GM19043 (cell line): ENCODE measurements around the gene CGB8.
"Not testable (repeated sequence)": the region's sequence is repeated elsewhere in the genome, so short reads cannot be mapped to it uniquely, and the experiment has no call there.

Source experiments
- ATAC-seq: cut with Tn5 transposase; IDR thresholded peaks from one replicate; pipeline ENCODE4 v1.9.1; 2021; ENCODE audit warnings: low read depth; ENCODE audit not compliant: unreplicated experiment

Gene CGB8

GRCh38 chr19:49036815-49037214 is 12.1 kb downstream of the CGB8 start, which contains the start of gene CGB1:
TSS of gene CGB1 (minus strand) at chr19:49036895. CDS start at chr19:49036711, 184 bp downstream.
- ATAC-seq, result not testable (repeated sequence)

GRCh38 chr19:49031642-49032301 is 17.1 kb downstream of the CGB8 start, which contains the start of gene CGB2:
TSS of gene CGB2 (plus strand) at chr19:49031890. CDS start at chr19:49032096, 206 bp downstream.
- ATAC-seq, result not testable (repeated sequence)

GRCh38 chr19:49030323-49030722 is 18.6 kb downstream of the CGB8 start:
- ATAC-seq, result not testable (repeated sequence)

DNA sequence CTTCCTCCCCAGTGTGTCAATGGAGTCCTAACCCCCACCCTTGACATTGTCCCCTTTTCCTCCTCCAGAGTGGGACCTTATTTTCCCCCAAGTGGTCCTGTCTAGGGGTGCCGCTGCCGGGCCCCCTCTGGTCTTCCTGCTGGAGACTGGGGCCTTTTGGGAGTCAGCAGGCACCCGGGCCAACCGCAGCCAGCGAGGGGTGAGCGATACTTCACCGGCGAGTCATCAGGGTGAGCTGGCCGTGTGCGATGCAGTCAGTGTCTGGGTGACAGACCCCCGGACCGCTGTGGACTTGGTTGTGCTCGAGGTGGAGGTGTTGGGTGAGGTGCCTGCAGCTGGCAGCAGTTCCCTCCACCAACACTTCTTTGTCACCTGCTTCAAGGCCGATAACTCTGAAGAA is 19.2 kb downstream of the CGB8 start:
- ATAC-seq, result not testable (repeated sequence)

DNA sequence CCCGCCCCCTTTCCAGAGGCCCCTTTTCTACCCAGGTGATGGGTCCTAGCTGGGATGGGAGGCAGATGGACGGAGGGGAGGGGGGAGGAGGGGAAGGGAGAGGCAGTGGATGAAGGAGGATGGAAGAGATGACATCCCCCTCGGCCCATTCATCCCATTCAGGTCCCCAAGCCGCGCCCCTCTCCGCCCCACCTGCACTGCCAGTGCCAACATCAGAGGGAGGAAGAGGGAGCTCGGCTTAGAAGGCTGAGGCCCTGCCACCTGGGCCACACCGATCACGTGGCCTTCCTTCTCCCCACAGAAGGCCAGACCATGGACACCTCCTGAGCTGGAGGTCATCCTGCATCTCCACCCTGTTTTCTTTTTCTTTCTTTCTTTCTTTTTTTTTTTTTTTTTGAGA is 20.2 kb downstream of the CGB8 start:
- ATAC-seq, result not testable (repeated sequence)

DNA sequence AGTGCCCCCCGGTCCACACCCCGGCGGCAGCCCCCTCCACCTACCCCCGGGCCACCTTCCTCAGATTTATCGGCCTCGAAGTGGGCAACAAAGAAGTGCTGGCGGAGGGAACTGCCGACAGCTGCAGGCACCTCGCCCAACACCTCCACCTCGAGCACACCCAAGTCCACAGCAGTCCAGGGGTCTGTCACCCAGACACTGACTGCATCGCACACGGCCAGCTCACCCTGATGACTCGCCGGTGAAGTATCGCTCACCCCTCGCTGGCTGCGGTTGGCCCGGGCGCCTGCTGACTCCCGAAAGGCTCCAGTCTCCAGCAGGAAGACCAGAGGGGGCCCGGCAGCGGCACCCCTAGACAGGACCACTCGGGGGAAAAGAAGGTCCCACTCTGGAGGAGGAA is 23.3 kb downstream of the CGB8 start:
- not testable (repeated sequence) for ATAC-seq

GRCh38 chr19:49025088-49025487 is 23.8 kb downstream of the CGB8 start:
- not testable (repeated sequence) for ATAC-seq

DNA sequence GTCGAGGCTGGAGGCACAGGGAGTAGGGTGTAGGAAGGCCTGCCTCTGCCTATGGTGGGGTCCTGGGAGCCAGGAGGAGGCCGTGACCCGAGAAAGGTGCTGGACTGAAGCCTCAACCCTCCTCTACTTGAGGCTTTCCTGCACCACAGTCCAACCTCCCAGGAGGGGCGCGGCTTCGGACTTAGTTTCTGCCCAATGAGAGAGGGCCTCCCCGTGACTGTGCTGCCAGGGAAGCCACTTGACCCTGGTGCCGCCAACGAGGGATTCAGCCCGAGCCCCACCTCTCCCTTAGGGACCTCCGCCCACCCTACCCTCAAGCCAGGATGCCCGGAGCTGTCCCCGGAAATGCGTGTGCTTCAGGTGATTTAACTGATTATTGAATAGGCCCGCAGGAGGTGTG is 24.7 kb downstream of the CGB8 start, which contains the start of gene CGB3:
Gene CGB3 (minus strand): TSS at position 101 of the 400 bp plus-strand sequence. CDS start 362 bp downstream, outside the sequence.
- not testable (repeated sequence) for ATAC-seq

GRCh38 chr19:49022116-49022515 is 26.8 kb downstream of the CGB8 start:
- ATAC-seq, result no peak

DNA sequence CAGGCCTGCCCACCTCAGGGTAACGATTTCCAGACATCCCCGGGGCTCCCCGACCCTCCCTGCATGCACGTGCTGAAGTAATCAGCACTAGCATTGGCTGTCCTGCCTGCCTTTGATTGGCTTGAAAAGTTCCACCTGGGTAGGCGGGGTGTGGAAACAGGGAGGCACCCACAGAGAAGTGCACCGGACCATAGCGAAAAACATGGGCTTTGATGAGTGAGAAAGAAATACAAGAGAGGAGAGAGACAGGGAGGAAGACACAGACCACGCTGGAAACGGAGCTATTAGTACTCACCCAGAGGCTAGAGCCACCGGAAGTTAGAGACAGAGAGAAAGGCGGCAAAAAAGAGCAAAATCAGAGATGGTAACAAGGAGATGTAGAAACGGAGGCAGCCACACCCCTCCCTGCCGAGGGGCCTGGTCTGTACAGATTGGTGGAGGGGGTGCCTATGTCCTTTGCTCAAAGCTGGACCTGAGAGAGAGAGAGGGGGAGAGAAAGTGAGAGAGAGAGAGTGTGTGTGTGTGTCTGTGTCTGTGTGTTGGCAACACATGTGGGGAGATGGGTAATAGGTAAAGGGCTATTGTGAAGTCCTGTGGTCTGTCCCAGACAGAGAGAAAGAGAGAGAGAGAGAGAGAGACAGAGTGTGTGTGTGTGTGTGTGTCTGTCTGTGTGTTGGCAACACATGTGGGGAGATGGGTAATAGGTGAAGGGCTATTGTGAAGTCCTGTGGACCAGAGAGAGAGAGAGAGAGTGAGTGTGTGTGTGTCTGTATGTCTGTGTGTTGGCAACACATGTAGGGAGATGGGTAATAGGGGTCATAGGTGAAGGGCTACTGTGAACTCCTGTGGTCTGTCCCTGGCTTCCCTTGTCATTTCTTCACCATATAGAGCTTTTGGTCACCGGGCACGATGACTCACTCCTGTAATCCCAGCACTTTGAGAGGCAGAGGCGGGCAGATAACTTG is 27.7 kb downstream of the CGB8 start:
- ATAC-seq, result no peak

- no peak for ATAC-seq
Observed at GRCh38 chr19:49020342-49020741, 28.6 kb downstream of the CGB8 start.

- no peak for ATAC-seq
Observed at GRCh38 chr19:49019242-49019932, 29.5 kb downstream of the CGB8 start.

DNA sequence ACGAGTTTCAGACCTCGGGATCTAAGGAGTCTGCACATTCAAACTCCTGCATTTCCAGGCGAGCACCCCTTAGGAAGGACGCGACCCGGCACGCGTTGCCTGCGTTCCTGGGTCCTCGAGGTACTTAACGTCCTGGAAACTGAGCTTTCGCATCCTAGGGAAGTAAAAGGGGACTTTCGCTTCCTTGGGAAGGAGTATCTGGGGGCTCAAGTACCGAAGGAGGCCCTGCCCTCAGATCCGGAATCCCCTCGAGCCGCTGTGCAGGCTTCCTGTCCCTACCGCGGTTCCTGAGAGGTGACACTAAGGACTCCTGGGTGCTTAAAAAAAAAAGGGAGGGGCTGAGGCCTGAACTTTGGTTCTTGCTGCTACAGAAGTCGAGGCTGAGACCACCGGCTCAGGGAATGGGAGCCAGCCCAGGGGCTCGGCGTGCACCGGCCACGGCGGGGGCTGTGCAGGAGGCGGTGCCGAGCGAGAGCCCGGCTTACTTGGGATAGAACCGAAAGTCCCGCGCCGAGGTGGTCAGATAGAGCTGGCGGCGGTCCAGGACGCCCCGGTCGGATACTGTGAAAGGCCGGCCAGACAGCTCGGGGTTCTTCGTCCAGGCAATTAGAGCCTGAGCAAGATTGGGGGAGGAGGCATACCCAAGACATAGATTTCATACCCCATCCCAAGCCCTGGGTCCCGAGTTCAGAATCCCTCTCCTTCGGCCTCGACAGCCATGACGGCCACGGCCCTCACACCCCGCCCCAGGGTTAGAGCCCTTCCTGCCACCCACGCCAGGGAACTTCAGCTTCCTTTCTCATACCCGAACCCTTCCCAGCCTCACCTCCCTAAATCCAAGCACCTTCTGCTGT is 30.3 kb downstream of the CGB8 start:
- not testable (repeated sequence) for ATAC-seq

GRCh38 chr19:49017666-49018351 is 31.1 kb downstream of the CGB8 start:
- ATAC-seq, result no peak

DNA sequence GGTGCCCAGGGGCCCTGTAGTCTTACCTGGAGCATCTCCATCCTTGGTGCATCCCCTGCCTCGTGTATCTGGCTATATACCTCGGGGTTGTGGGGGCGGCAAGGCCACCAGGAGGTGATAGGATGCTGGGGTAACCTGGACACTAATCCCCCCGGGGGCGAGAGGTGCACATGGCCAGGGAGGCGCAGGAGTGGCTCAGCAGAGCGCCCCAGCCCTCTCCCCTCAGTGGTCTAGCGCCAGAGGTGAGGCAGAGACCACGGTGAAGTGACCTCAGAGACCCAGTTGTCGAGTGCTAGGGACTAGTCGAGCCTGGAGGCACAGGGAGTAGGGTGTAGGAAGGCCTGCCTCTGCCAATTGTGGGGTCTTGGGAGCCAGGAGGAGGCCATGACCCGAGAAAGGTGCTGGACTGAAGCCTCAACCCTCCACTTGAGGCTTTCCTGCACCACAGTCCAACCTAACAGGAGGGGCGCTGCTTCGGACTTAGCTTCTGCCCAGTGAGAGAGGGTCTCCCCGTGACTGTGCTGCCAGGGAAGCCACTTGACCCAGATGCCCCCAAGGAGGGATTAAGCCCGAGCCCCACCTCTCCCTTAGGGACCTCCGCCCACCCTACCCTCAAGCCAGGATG is 31.8 kb downstream of the CGB8 start, which contains the start of gene LHB:
Gene LHB (minus strand): TSS at position 51 of the 625 bp plus-strand sequence. CDS start 10 bp downstream, at position 41.
- ATAC-seq, result no peak

- no peak for ATAC-seq
Observed at GRCh38 chr19:49016067-49016839, 32.7 kb downstream of the CGB8 start.

GRCh38 chr19:49014870-49015255 is 34.0 kb downstream of the CGB8 start:
- no peak for ATAC-seq
